ENCODE results near the gene SPIN1.

SPIN1 gene

DNA sequence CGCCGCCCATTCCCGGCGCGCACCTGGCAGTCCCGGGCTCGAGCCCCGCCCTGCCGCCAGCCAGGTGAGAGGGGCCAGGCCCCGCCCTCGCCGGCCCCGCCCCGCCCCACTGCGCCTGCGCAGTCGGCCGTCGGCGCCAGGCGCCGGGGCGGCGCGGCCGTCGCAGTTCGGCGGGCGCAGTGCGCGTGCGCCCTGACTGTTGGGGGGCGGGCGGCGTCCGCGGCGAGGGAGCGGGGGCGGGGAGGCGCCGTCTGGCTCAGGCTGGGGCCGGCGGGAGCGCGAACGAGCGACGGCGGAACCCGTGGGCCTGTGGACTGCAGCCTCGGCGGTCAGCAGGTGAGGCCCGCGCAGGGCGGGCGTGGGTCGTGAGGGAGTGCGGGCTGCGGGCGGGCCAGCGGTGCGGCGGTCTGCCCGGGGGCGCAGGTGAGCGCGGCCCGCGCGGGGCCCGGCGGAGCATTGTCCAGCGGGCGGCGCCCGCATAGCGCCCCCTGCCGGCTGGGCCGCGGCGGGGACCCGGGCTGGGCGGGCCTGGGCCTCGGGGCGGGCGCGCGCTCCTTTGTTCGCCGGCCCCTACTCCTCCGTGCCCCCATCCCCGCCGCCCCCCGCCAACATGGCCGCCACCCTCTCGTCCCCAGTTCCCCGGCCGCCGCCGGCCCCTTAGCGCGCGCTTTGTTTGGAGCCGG is at the start of gene SPIN1:
TSS of gene SPIN1 (plus strand) at position 242 of the 683 bp plus-strand sequence. CDS start 38,096 bp downstream, outside the sequence.
- H3K4me1 ChIP-seq (ENCODE audit: control insufficient read depth, insufficient read depth, low read length), result peaks cover 9% of the 10 kb centered on the region; the same call in 1 of the 2 replicates
- peaks cover 0 to 5% of the 10 kb centered on the region in 2 experiments; a peak in 1 of 3 replicates for H3K36me3 ChIP-seq (ENCODE audit: control insufficient read depth in 2 of 2, insufficient read depth in 1 of 2, low read length in 2 of 2)
- no peak for TF ChIP-seq ZNF311 (tag by site-specific recombination; IDR thresholded peaks at IDR 0.05; ENCODE audit: borderline replicate concordance)
- TF ChIP-seq, protein P1, sequence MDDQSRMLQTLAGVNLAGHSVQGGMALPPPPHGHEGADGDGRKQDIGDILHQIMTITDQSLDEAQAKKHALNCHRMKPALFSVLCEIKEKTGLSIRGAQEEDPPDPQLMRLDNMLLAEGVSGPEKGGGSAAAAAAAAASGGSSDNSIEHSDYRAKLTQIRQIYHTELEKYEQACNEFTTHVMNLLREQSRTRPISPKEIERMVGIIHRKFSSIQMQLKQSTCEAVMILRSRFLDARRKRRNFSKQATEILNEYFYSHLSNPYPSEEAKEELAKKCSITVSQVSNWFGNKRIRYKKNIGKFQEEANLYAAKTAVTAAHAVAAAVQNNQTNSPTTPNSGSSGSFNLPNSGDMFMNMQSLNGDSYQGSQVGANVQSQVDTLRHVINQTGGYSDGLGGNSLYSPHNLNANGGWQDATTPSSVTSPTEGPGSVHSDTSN (CRISPR knock-in tag; IDR thresholded peaks at IDR 0.05), result peak; percentile 57; the same call in 1 of the 2 replicates
- no peak for TF ChIP-seq ZBTB48 (tag by site-specific recombination; IDR thresholded peaks at IDR 0.05)
- TF ChIP-seq, protein P2, sequence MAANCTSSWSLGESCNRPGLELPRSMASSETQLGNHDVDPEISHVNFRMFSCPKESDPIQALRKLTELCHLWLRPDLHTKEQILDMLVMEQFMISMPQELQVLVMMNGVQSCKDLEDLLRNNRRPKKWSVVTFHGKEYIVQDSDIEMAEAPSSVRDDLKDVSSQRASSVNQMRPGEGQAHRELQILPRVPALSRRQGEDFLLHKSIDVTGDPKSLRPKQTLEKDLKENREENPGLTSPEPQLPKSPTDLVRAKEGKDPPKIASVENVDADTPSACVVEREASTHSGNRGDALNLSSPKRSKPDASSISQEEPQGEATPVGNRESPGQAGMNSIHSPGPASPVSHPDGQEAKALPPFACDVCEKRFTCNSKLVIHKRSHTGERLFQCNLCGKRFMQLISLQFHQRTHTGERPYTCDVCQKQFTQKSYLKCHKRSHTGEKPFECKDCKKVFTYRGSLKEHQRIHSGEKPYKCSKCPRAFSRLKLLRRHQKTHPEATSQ (tag by site-specific recombination; IDR thresholded peaks at IDR 0.05), result no peak
- TF ChIP-seq ZFP41 (tag by site-specific recombination; IDR thresholded peaks at IDR 0.05; ENCODE audit: borderline replicate concordance), result no peak
- H3K9me3 ChIP-seq (ENCODE audit: control insufficient read depth, insufficient read depth, low read depth, low read length), result no peaks in the 10 kb centered on the region
- ChIA-PET CTCF (no interaction called here), POLR2A (interaction anchor here (0.6 to 1.1 kb wide), 2 partner anchors 146 to 312 kb away, joined by 4 to 6 read pairs; no protein-coding TSS in a partner anchor)
- peak within 1 kb of the TSS; percentile 83 for H3K4me3 ChIP-seq (ENCODE audit: low read depth, low read length)
- peak within 1 kb of the TSS; percentile 85 for H3K27ac ChIP-seq (ENCODE audit: extremely low read depth, low read depth, low read length)

DNA sequence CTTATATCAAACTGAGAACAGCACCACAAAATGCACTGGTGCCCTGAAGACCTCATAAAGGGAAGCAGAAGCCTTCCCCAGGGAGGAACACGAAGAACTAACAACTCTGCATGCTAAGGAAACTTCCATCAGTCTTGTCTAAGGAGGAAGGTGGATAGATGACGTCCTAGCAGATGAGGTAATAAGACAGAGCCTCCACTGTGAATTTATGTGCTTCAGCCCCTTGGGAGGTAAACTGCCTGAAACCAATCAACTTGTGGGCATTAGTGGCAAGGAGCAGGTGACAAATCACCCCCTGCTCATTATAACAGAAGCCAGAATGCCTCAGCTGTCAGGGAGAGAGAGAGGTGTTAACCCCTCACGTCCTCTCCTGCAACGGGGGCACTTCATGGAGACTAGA is 48.9 kb upstream of the SPIN1 start:
- TF ChIP-seq, protein P3, sequence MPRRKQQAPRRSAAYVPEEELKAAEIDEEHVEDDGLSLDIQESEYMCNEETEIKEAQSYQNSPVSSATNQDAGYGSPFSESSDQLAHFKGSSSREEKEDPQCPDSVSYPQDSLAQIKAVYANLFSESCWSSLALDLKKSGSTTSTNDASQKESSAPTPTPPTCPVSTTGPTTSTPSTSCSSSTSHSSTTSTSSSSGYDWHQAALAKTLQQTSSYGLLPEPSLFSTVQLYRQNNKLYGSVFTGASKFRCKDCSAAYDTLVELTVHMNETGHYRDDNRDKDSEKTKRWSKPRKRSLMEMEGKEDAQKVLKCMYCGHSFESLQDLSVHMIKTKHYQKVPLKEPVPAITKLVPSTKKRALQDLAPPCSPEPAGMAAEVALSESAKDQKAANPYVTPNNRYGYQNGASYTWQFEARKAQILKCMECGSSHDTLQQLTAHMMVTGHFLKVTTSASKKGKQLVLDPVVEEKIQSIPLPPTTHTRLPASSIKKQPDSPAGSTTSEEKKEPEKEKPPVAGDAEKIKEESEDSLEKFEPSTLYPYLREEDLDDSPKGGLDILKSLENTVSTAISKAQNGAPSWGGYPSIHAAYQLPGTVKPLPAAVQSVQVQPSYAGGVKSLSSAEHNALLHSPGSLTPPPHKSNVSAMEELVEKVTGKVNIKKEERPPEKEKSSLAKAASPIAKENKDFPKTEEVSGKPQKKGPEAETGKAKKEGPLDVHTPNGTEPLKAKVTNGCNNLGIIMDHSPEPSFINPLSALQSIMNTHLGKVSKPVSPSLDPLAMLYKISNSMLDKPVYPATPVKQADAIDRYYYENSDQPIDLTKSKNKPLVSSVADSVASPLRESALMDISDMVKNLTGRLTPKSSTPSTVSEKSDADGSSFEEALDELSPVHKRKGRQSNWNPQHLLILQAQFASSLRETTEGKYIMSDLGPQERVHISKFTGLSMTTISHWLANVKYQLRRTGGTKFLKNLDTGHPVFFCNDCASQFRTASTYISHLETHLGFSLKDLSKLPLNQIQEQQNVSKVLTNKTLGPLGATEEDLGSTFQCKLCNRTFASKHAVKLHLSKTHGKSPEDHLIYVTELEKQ (tag by site-specific recombination; IDR thresholded peaks at IDR 0.05; ENCODE audit: borderline replicate concordance), result no peak
- no peak for TF ChIP-seq KLF9 (tag by site-specific recombination; IDR thresholded peaks at IDR 0.05; ENCODE audit: low read depth)
- TF ChIP-seq MZF1 (tag by site-specific recombination; IDR thresholded peaks at IDR 0.05; ENCODE audit: borderline replicate concordance), result no peak
- TF ChIP-seq ZBTB21 (tag by site-specific recombination; IDR thresholded peaks at IDR 0.05), result 0 out of 2 replicates have a peak, but pooled peaks have one; percentile 52
- TF ChIP-seq ZNF629 (tag by site-specific recombination; IDR thresholded peaks at IDR 0.05), result peak; percentile 69
- peak; percentile 70 for TF ChIP-seq OSR2 (tag by site-specific recombination; IDR thresholded peaks at IDR 0.05)
- TF ChIP-seq GLIS1 (tag by site-specific recombination; IDR thresholded peaks at IDR 0.05), result peak; percentile 90
- TF ChIP-seq, protein P4, sequence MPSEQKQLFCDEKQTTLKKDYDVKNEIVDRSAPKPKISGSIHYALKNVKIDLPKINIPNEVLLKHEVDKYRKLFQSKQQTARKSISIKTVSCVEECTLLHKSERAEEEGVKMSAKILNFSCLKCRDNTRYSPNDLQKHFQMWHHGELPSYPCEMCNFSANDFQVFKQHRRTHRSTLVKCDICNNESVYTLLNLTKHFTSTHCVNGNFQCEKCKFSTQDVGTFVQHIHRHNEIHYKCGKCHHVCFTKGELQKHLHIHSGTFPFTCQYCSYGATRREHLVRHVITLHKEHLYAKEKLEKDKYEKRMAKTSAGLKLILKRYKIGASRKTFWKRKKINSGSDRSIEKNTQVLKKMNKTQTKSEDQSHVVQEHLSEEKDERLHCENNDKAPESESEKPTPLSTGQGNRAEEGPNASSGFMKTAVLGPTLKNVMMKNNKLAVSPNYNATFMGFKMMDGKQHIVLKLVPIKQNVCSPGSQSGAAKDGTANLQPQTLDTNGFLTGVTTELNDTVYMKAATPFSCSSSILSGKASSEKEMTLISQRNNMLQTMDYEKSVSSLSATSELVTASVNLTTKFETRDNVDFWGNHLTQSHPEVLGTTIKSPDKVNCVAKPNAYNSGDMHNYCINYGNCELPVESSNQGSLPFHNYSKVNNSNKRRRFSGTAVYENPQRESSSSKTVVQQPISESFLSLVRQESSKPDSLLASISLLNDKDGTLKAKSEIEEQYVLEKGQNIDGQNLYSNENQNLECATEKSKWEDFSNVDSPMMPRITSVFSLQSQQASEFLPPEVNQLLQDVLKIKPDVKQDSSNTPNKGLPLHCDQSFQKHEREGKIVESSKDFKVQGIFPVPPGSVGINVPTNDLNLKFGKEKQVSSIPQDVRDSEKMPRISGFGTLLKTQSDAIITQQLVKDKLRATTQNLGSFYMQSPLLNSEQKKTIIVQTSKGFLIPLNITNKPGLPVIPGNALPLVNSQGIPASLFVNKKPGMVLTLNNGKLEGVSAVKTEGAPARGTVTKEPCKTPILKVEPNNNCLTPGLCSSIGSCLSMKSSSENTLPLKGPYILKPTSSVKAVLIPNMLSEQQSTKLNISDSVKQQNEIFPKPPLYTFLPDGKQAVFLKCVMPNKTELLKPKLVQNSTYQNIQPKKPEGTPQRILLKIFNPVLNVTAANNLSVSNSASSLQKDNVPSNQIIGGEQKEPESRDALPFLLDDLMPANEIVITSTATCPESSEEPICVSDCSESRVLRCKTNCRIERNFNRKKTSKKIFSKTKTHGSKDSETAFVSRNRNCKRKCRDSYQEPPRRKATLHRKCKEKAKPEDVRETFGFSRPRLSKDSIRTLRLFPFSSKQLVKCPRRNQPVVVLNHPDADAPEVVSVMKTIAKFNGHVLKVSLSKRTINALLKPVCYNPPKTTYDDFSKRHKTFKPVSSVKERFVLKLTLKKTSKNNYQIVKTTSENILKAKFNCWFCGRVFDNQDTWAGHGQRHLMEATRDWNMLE (tag by site-specific recombination; conservative IDR thresholded peaks at IDR 0.05; ENCODE audit: low read depth), result no peak
- Histone ChIP-seq H3K4me1 (ENCODE audit: control insufficient read depth, insufficient read depth, low read length) (no peaks in the 10 kb centered on the region), H3K9me3 (ENCODE audit: control insufficient read depth, insufficient read depth, low read depth, low read length) (no peaks in the 10 kb centered on the region), H3K36me3 (ENCODE audit: control insufficient read depth in 2 of 2, insufficient read depth in 1 of 2, low read length in 2 of 2) (no peaks in the 10 kb centered on the region), H3K4me3 (ENCODE audit: low read depth, low read length) (no peak overlapping the region), H3K27ac (ENCODE audit: extremely low read depth, low read depth, low read length) (no peak overlapping the region)
- CTCF ChIA-PET, result no interaction called here
- POLR2A ChIA-PET, result no interaction called here
